Tibial artery (tissue), 4 donors: Measurements from ENCODE around the gene TSPAN33.

ENCODE experiments used
- DNase-seq, 2 donors: peaks; one replicate each; pipeline ENCODE4 v3.0.0-alpha.2; 2019
- H3K27ac ChIP-seq, 2 donors: fragments of 200-600 bp; sonication (generic) in 1 of 2; 1 replicate in 1 of 2; 2 replicates in 1 of 2; pipeline ENCODE4 v1.5.1; 2018 to 2019; ENCODE audit warnings: mild to moderate bottlenecking in 1 of 2
- H3K27me3 ChIP-seq, 2 donors: fragments of 200-600 bp; sonication (generic) in 1 of 2; one replicate each; pipeline versions ENCODE4 v1.5.1 to v1.6.0; 2016 to 2019
- H3K36me3 ChIP-seq, 3 donors: fragments of 200-600 bp; sonication (generic) in 2 of 3; one replicate each; pipeline ENCODE4 v1.5.1; 2016 to 2019; ENCODE audit warnings: mild to moderate bottlenecking in 2 of 3
- H3K4me1 ChIP-seq, 4 donors: fragments of 200-600 bp; sonication (generic) in 2 of 4; 1 replicate in 3 of 4; 2 replicates in 1 of 4; pipeline ENCODE4 v1.5.1; 2016 to 2019
- H3K4me3 ChIP-seq, 2 donors: fragments of 200-600 bp; sonication (generic) in 1 of 2; 1 replicate in 1 of 2; 2 replicates in 1 of 2; pipeline ENCODE4 v1.5.1; 2018 to 2019; ENCODE audit warnings: mild to moderate bottlenecking in 2 of 2
- H3K9me3 ChIP-seq, 3 donors: fragments of 200-600 bp; sonication (generic) in 1 of 3; one replicate each; pipeline ENCODE4 v1.5.1; 2016 to 2019
- intact Hi-C: fragments of 100-400 bp; cut with DNase I; formaldehyde crosslinking; loops from one replicate; pipeline ENCODE4 v1.15.0; 2023; ENCODE audit warnings: low total_unique reads
- TF ChIP-seq, protein P1 (sequence below), 2 experiments: fragments of 200-600 bp in 1 of 2; fragments of 450-650 bp in 1 of 2; IDR thresholded peaks; one replicate each; pipeline ENCODE4 v1.5.1; 2017 to 2019; ENCODE audit warnings: antibody characterized with exemption in 2 of 2, mild to moderate bottlenecking in 1 of 2, moderate library complexity in 1 of 2

Gene TSPAN33

DNA sequence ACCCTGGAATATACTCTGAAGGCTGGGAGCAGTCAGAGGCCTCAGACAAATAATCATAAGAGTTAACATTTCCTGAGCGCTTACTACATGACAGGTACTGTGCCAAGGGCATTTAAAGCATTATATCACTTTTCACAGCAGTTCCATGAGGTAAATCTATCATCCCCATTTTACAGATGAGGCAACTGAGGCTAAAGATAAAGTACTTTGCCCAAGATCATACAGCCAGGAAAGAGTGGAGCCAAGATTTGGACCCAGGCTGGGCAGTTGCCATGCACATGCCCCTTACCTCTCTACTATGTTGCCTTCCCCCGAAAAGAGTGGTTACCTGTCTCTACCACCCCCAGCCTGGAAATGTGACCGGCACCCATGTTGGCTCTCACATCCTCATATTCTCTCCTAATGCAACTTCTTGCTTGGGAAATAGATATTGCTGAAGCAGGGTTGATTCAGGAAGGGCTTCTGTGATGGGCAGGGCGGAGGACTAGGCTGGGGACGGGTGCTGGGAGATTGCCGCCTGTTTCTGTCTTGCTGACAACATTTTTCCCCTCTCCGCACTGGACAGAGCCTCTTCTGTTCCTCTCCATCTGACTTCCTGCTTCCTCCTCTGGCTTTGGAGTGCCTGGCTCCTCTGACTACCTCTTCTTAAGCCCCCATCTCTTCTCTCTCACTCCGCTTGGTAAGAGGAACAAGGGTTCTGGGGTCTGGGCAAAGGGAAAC, 57.7 kb downstream of the TSPAN33 start:
- DNase-seq = peak in 1 of 2 donors; percentile 42
- TF ChIP-seq, protein P1, sequence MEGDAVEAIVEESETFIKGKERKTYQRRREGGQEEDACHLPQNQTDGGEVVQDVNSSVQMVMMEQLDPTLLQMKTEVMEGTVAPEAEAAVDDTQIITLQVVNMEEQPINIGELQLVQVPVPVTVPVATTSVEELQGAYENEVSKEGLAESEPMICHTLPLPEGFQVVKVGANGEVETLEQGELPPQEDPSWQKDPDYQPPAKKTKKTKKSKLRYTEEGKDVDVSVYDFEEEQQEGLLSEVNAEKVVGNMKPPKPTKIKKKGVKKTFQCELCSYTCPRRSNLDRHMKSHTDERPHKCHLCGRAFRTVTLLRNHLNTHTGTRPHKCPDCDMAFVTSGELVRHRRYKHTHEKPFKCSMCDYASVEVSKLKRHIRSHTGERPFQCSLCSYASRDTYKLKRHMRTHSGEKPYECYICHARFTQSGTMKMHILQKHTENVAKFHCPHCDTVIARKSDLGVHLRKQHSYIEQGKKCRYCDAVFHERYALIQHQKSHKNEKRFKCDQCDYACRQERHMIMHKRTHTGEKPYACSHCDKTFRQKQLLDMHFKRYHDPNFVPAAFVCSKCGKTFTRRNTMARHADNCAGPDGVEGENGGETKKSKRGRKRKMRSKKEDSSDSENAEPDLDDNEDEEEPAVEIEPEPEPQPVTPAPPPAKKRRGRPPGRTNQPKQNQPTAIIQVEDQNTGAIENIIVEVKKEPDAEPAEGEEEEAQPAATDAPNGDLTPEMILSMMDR (IDR thresholded peaks at IDR 0.05) = no peak
- Histone ChIP-seq H3K27me3 (no peaks in the 10 kb centered on the region), H3K4me3 (no peak overlapping the region), H3K4me1 (no peaks in the 10 kb centered on the region), H3K27ac (no peak overlapping the region), H3K36me3 (peaks cover 0 to 17% (median 0%) of the 10 kb centered on the region in 3 donors), H3K9me3 (no peaks in the 10 kb centered on the region)
- intact Hi-C loops = no loop called here

DNA sequence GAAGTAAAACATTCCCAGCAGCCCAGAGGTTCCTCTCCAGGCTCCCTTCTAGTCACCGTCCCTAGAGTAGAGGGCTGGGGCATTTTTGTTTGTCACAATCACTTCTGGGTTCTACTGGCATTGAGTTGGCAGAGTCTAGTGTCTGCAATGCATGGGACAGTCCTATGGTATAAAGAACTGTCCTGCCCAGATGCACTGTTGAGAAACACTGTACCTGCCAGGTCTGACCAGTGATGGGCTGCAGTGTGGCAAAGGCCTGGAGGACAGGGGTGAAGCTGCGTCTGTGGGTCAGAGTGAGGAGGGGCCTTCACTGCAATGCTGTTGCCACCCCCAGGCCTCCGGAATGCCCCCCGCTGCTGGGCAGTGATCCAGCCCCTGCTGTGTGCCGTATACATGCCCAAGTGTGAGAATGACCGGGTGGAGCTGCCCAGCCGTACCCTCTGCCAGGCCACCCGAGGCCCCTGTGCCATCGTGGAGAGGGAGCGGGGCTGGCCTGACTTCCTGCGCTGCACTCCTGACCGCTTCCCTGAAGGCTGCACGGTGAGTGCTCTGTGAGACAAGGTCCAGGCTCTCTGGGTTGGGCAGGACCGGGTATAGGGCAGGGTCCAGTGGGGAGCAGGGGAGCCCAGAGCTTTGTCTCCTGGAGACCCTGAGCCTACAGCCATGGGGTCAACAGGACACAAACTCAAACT, 58.7 kb downstream of the TSPAN33 start:
- H3K36me3 ChIP-seq = peaks cover 0 to 19% (median 0%) of the 10 kb centered on the region in 3 donors
- H3K4me1 ChIP-seq = no peaks in the 10 kb centered on the region
- no peaks in the 10 kb centered on the region for H3K9me3 ChIP-seq
- intact Hi-C loops = no loop called here
- no peak for DNase-seq
- H3K27me3 ChIP-seq = no peaks in the 10 kb centered on the region
- no peak overlapping the region for H3K27ac ChIP-seq
- H3K4me3 ChIP-seq = no peak overlapping the region
- TF ChIP-seq, protein P1 (IDR thresholded peaks at IDR 0.05) = no peak

DNA sequence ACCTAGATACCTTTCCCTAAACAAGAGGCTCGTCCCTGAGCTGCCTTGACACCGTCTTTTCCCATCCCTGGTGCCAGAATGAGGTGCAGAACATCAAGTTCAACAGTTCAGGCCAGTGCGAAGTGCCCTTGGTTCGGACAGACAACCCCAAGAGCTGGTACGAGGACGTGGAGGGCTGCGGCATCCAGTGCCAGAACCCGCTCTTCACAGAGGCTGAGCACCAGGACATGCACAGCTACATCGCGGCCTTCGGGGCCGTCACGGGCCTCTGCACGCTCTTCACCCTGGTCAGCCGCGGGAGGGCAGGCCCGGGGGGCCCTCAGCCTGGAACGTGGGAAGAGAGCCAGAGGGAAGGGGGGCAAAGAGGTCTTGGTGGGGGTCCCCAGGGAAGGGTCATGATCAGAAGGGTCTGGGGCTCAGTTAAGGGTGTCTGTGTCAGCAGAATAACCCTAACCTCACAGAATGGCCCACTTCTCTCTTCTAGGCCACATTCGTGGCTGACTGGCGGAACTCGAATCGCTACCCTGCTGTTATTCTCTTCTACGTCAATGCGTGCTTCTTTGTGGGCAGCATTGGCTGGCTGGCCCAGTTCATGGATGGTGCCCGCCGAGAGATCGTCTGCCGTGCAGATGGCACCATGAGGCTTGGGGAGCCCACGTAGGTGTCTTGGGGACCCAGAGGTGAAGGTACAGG, 60.8 kb downstream of the TSPAN33 start:
- DNase-seq = no peak
- Histone ChIP-seq H3K27ac (no peak overlapping the region), H3K27me3 (no peaks in the 10 kb centered on the region), H3K4me3 (no peak overlapping the region), H3K9me3 (no peaks in the 10 kb centered on the region), H3K4me1 (no peaks in the 10 kb centered on the region), H3K36me3 (peaks cover 0 to 29% (median 0%) of the 10 kb centered on the region in 3 donors)
- TF ChIP-seq, protein P1 (IDR thresholded peaks at IDR 0.05) = no peak
- intact Hi-C loops = no loop called here

DNA sequence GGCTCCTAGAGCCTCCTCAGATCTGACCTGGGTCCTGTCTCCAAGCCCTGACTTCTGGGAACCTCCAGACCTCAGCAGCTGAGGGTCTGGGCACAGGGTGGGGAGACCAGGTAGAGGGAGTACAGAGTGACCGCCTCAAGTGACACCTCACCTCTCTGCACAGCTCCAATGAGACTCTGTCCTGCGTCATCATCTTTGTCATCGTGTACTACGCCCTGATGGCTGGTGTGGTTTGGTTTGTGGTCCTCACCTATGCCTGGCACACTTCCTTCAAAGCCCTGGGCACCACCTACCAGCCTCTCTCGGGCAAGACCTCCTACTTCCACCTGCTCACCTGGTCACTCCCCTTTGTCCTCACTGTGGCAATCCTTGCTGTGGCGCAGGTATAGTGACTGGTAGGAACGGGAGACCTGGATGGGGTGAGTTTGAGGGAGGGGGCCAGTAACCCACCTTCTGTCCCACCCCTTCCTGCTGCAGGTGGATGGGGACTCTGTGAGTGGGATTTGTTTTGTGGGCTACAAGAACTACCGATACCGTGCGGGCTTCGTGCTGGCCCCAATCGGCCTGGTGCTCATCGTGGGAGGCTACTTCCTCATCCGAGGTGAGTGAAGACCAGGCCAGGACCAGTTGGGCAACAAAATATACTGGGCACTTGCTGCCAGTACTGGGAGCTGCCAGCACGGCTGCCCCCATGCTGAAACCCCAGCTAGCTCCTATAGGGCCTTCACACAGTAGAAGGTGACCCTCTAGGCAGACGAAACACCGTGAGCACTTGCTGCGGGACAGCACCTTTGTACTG, 61.7 kb downstream of the TSPAN33 start:
- H3K27me3 ChIP-seq = no peaks in the 10 kb centered on the region
- TF ChIP-seq, protein P1 (IDR thresholded peaks at IDR 0.05) = no peak
- no peak overlapping the region for H3K27ac ChIP-seq
- no peak for DNase-seq
- no peak overlapping the region for H3K4me3 ChIP-seq
- peaks cover 0 to 3% (median 0%) of the 10 kb centered on the region in 4 donors for H3K4me1 ChIP-seq
- intact Hi-C loops = no loop called here
- H3K9me3 ChIP-seq = no peaks in the 10 kb centered on the region
- peaks cover 0 to 34% (median 0%) of the 10 kb centered on the region in 3 donors for H3K36me3 ChIP-seq

DNA sequence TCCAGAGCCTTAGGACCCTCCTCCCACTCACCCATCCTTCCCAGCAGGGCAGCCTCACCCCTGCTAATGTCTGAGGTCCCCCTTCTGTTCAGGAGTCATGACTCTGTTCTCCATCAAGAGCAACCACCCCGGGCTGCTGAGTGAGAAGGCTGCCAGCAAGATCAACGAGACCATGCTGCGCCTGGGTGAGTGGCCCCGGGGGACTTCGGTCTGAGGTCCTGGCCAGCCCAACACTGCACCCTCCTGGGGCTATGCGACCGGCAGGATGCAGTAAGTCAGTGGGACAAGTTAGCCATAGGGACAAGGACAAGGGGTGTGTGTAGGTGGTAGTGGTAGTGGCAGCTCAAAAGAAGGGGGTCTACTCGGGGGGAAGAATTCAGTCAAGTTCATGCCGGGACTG, 64.2 kb downstream of the TSPAN33 start:
- H3K36me3 ChIP-seq = peaks cover 0 to 51% (median 8%) of the 10 kb centered on the region in 3 donors
- H3K27me3 ChIP-seq = no peaks in the 10 kb centered on the region
- peaks cover 0 to 3% (median 0%) of the 10 kb centered on the region in 4 donors for H3K4me1 ChIP-seq
- no peak overlapping the region for H3K4me3 ChIP-seq
- H3K9me3 ChIP-seq = no peaks in the 10 kb centered on the region
- H3K27ac ChIP-seq = no peak overlapping the region
- intact Hi-C loops = loop anchor here (2.0 kb wide), 1 partner anchor 46 kb away; no protein-coding TSS in a partner anchor
- TF ChIP-seq, protein P1 (IDR thresholded peaks at IDR 0.05) = no peak
- DNase-seq = no peak
